CD4-positive, alpha-beta memory T cell (primary cell): ENCODE results near the gene PSMD13. TPM values are rescaled to one million over a fixed set of nuclear protein-coding genes. Genes with fewer than 3 reads are reported as not detected.
A peak's percentile ranks its signal among the peaks of the same experiment; 100 is the strongest.

Experiments used
- CTCF ChIA-PET: fragments of 350-600 bp; sonication (Branson Sonifier 250); formaldehyde crosslinking; loops from one replicate; lab custom pipeline; 2021; ENCODE audit warnings: inconsistent platforms; ENCODE audit not compliant: partially characterized antibody; lab: Charles Lee
- POLR2A ChIA-PET: fragments of 350-600 bp; sonication (Branson Sonifier 250); formaldehyde crosslinking; loops from one replicate; lab custom pipeline; 2021; ENCODE audit not compliant: partially characterized antibody; lab: Charles Lee
- DNase-seq, 5 donors: peaks; one replicate each; pipeline versions ENCODE4 v3.0.0 to v3.0.0-alpha.2; 2020 to 2022; ENCODE audit warnings: mixed read lengths in 1 of 5
- H3K27ac ChIP-seq: one replicate; pipeline ENCODE4 v1.7.0; 2013; ENCODE audit warnings: low read depth, low read length
- H3K27me3 ChIP-seq: 2 replicates; pipeline ENCODE4 v1.7.0; 2013; ENCODE audit warnings: mild to moderate bottlenecking, low read length, moderate library complexity; ENCODE audit not compliant: insufficient read depth
- H3K36me3 ChIP-seq: 2 replicates; pipeline ENCODE4 v1.7.0; 2013; ENCODE audit warnings: mild to moderate bottlenecking, low read length, moderate library complexity; ENCODE audit not compliant: insufficient read depth
- H3K4me1 ChIP-seq: 2 replicates; pipeline ENCODE4 v1.7.0; 2013; ENCODE audit warnings: mild to moderate bottlenecking, low read length, moderate library complexity; ENCODE audit not compliant: insufficient read depth
- H3K4me3 ChIP-seq, 2 donors: one replicate each; pipeline ENCODE4 v1.7.0; 2013; ENCODE audit warnings: low read length in 2 of 2, mild to moderate bottlenecking in 1 of 2
- H3K9me3 ChIP-seq, 2 donors: one replicate each; pipeline ENCODE4 v1.7.0; 2013; ENCODE audit warnings: low read length in 2 of 2, control low read depth in 1 of 2; ENCODE audit not compliant: control insufficient read depth in 1 of 2
- H3K27ac Mint-ChIP-seq, 7 donors: one replicate each; pipeline ENCODE4 v1.8.0; 2020 to 2021; ENCODE audit warnings: mixed read lengths in 7 of 7, mild to moderate bottlenecking in 6 of 7, inconsistent platforms in 3 of 7, moderate library complexity in 3 of 7
- H3K27me3 Mint-ChIP-seq, 2 donors: one replicate each; pipeline ENCODE4 v1.8.0; 2020 to 2021; ENCODE audit warnings: mixed read lengths in 2 of 2
- H3K36me3 Mint-ChIP-seq, 2 donors: one replicate each; pipeline ENCODE4 v1.8.0; 2020 to 2021; ENCODE audit warnings: mixed read lengths in 2 of 2, inconsistent platforms in 1 of 2, mild to moderate bottlenecking in 1 of 2
- H3K4me1 Mint-ChIP-seq, 4 donors: one replicate each; pipeline ENCODE4 v1.8.0; 2020 to 2021; ENCODE audit warnings: mixed read lengths in 4 of 4, mild to moderate bottlenecking in 1 of 4
- H3K4me3 Mint-ChIP-seq, 8 donors: one replicate each; pipeline ENCODE4 v1.8.0; 2020 to 2021; ENCODE audit warnings: mixed read lengths in 8 of 8, mild to moderate bottlenecking in 7 of 8, moderate library complexity in 6 of 8, inconsistent platforms in 3 of 8
- H3K9me3 Mint-ChIP-seq, 8 donors: one replicate each; pipeline ENCODE4 v1.8.0; 2020 to 2021; ENCODE audit warnings: mixed read lengths in 8 of 8, mild to moderate bottlenecking in 5 of 8, inconsistent platforms in 3 of 8, moderate library complexity in 1 of 8
- intact Hi-C: fragments of 100-400 bp; cut with micrococcal nuclease; formaldehyde crosslinking; loops from one replicate; pipeline ENCODE4 v1.15.1; 2023
- polyA plus RNA-seq, 2 donors: library from polyadenylated mRNA; unstranded; fragments of 300-500 nt; fragmentation: Illumina TruSeq; gene quantifications; one replicate each; pipeline ENCODE4 v1.2.3, GENCODE V29; 2021
- total RNA-seq, 2 experiments: library from RNA; stranded (reverse); gene quantifications; one replicate each; pipeline ENCODE4 v1.2.3, GENCODE V29; 2021

PSMD13 gene
- total and polyA plus RNA-seq, 4 experiments from 2014 or later: 99.9 to 247 (median 143) TPM

GRCh38 chr11:244376-244775, 7.6 kb downstream of the PSMD13 start:
- DNase-seq: no peak
- CTCF ChIA-PET: interaction anchor here (0.9 to 1.7 kb wide), 2 partner anchors 95 to 120 kb away, joined by 4 to 6 read pairs; no protein-coding TSS in a partner anchor
- H3K27ac Mint-ChIP-seq: no peak overlapping the region
- Histone ChIP-seq H3K27ac (no peak overlapping the region), H3K27me3 (no peaks in the 10 kb centered on the region), H3K4me1 (no peaks in the 10 kb centered on the region), H3K4me3 (no peak overlapping the region), H3K36me3 (peaks cover 65% of the 10 kb centered on the region), H3K9me3 (no peaks in the 10 kb centered on the region)
- peaks cover 18 to 28% (median 25%) of the 10 kb centered on the region in 4 donors for H3K4me1 Mint-ChIP-seq
- H3K4me3 Mint-ChIP-seq: no peak overlapping the region
- intact Hi-C loops: no loop called here
- POLR2A ChIA-PET: interaction anchor here (1.0 kb wide), 1 partner anchor 24 kb away, joined by 3 read pairs; no protein-coding TSS in a partner anchor
- H3K9me3 Mint-ChIP-seq: no peaks in the 10 kb centered on the region
- peaks cover 72 to 82% of the 10 kb centered on the region in 2 donors for H3K36me3 Mint-ChIP-seq
- H3K27me3 Mint-ChIP-seq: no peaks in the 10 kb centered on the region

- Histone ChIP-seq H3K27ac (no peak overlapping the region), H3K4me3 (no peak overlapping the region), H3K9me3 (no peaks in the 10 kb centered on the region), H3K36me3 (peaks cover 66% of the 10 kb centered on the region), H3K27me3 (no peaks in the 10 kb centered on the region), H3K4me1 (peaks cover 5% of the 10 kb centered on the region)
- Mint-ChIP-seq H3K36me3 (peaks cover 71 to 83% of the 10 kb centered on the region in 2 donors), H3K27me3 (no peaks in the 10 kb centered on the region), H3K4me3 (no peak overlapping the region), H3K9me3 (no peaks in the 10 kb centered on the region), H3K27ac (peak overlapping the region in 5 of 7 donors; percentile 37 to 86 (median 52)), H3K4me1 (peaks cover 6 to 13% (median 8%) of the 10 kb centered on the region in 4 donors)
- intact Hi-C loops: no loop called here
- ChIA-PET CTCF (interaction anchor here (1.3 to 6.7 kb wide), 10 partner anchors 10 to 199 kb away, joined by 3 to 81 read pairs (median 10); partner anchors contain the start of gene NLRP6), POLR2A (interaction anchor here (0.9 to 1.4 kb wide), 3 partner anchors 12 to 49 kb away, joined by 3 to 5 read pairs (median 5); partner anchors contain the start of gene PSMD13)
- DNase-seq: no peak
These were observed 12.3 kb downstream of the PSMD13 start for GRCh38 chr11:249062-249461.

GRCh38 chr11:250274-250673, 13.5 kb downstream of the PSMD13 start:
- Histone ChIP-seq H3K4me3 (no peak overlapping the region), H3K27ac (peak overlapping the region; percentile 8), H3K9me3 (no peaks in the 10 kb centered on the region), H3K36me3 (peaks cover 56% of the 10 kb centered on the region), H3K4me1 (peaks cover 5% of the 10 kb centered on the region), H3K27me3 (no peaks in the 10 kb centered on the region)
- no peak overlapping the region for H3K4me3 Mint-ChIP-seq
- ChIA-PET CTCF (interaction anchor here (0.7 to 6.7 kb wide), 37 partner anchors 9 to 270 kb away, joined by 3 to 81 read pairs (median 9); partner anchors contain the start of genes BET1L, NLRP6, PGGHG and PSMD13), POLR2A (interaction anchor here (0.7 to 3.1 kb wide), 18 partner anchors 8 to 200 kb away, joined by 3 to 45 read pairs (median 8); partner anchors contain the start of genes BET1L, IFITM1, IFITM5 and NLRP6)
- no peaks in the 10 kb centered on the region for H3K9me3 Mint-ChIP-seq
- H3K27ac Mint-ChIP-seq: peak overlapping the region in 4 of 7 donors; percentile 71 to 82 (median 80)
- intact Hi-C loops: loop anchor here (1.0 to 2.0 kb wide), 5 partner anchors 19 to 201 kb away; partner anchors contain the start of genes IFITM1 and PTDSS2
- peaks cover 6 to 11% (median 8%) of the 10 kb centered on the region in 4 donors for H3K4me1 Mint-ChIP-seq
- peaks cover 64 to 77% of the 10 kb centered on the region in 2 donors for H3K36me3 Mint-ChIP-seq
- H3K27me3 Mint-ChIP-seq: no peaks in the 10 kb centered on the region
- no peak for DNase-seq

- H3K4me3 Mint-ChIP-seq: no peak overlapping the region
- H3K27ac Mint-ChIP-seq: peak overlapping the region; percentile 71 to 91 (median 81)
- intact Hi-C loops: loop anchor here (1.0 to 2.0 kb wide), 5 partner anchors 18 to 200 kb away; partner anchors contain the start of genes IFITM1 and PTDSS2
These were observed 14.0 kb downstream of the PSMD13 start for GRCh38 chr11:250740-251299.

GRCh38 chr11:251550-251949, 14.8 kb downstream of the PSMD13 start:
- H3K27ac ChIP-seq: no peak overlapping the region
- no peak for DNase-seq
- peaks cover 5% of the 10 kb centered on the region for H3K4me1 ChIP-seq
- intact Hi-C loops: loop anchor here (2.0 kb wide), 4 partner anchors 17 to 199 kb away; partner anchors contain the start of genes IFITM1 and PTDSS2
- no peaks in the 10 kb centered on the region for H3K27me3 ChIP-seq
- H3K9me3 ChIP-seq: no peaks in the 10 kb centered on the region
- no peaks in the 10 kb centered on the region for H3K9me3 Mint-ChIP-seq
- H3K36me3 ChIP-seq: peaks cover 47% of the 10 kb centered on the region
- ChIA-PET POLR2A (interaction anchor here (0.6 to 3.1 kb wide), 18 partner anchors 12 to 199 kb away, joined by 3 to 45 read pairs (median 6); partner anchors contain the start of genes BET1L, IFITM1, IFITM5 and NLRP6), CTCF (interaction anchor here (0.7 to 6.7 kb wide), 39 partner anchors 9 to 269 kb away, joined by 3 to 81 read pairs (median 8); partner anchors contain the start of genes BET1L, IFITM5, NLRP6 and PGGHG)
- peaks cover 6 to 9% (median 7%) of the 10 kb centered on the region in 4 donors for H3K4me1 Mint-ChIP-seq
- no peak overlapping the region for H3K4me3 Mint-ChIP-seq
- H3K4me3 ChIP-seq: no peak overlapping the region
- H3K27me3 Mint-ChIP-seq: no peaks in the 10 kb centered on the region
- H3K27ac Mint-ChIP-seq: peak overlapping the region in 4 of 7 donors; percentile 25 to 56 (median 45)
- peaks cover 53 to 64% of the 10 kb centered on the region in 2 donors for H3K36me3 Mint-ChIP-seq

More at GRCh38 chr11:250740-251299, 14.0 kb downstream of the PSMD13 start:
- Histone ChIP-seq H3K36me3 (peaks cover 51% of the 10 kb centered on the region), H3K4me1 (peaks cover 5% of the 10 kb centered on the region), H3K4me3 (no peak overlapping the region), H3K27ac (peak overlapping the region; percentile 8), H3K9me3 (no peaks in the 10 kb centered on the region), H3K27me3 (no peaks in the 10 kb centered on the region)
- POLR2A ChIA-PET: interaction anchor here (0.6 to 3.1 kb wide), 23 partner anchors 9 to 200 kb away, joined by 3 to 45 read pairs (median 4); partner anchors contain the start of genes BET1L, IFITM1, IFITM5 and NLRP6
- peak; percentile 75 to 84 (median 81) for DNase-seq
- no peaks in the 10 kb centered on the region for H3K9me3 Mint-ChIP-seq
- H3K27me3 Mint-ChIP-seq: no peaks in the 10 kb centered on the region
- peaks cover 6 to 9% (median 7%) of the 10 kb centered on the region in 4 donors for H3K4me1 Mint-ChIP-seq
- H3K36me3 Mint-ChIP-seq: peaks cover 58 to 72% of the 10 kb centered on the region in 2 donors
- CTCF ChIA-PET: interaction anchor here (0.7 to 6.7 kb wide), 44 partner anchors 9 to 270 kb away, joined by 3 to 81 read pairs (median 7); partner anchors contain the start of genes BET1L, NLRP6, PGGHG and PSMD13

- H3K4me1 Mint-ChIP-seq: peaks cover 6 to 9% (median 7%) of the 10 kb centered on the region in 4 donors
- H3K4me3 Mint-ChIP-seq: no peak overlapping the region
- Histone ChIP-seq H3K36me3 (peaks cover 42% of the 10 kb centered on the region), H3K27me3 (no peaks in the 10 kb centered on the region), H3K27ac (no peak overlapping the region), H3K9me3 (no peaks in the 10 kb centered on the region), H3K4me1 (peaks cover 5% of the 10 kb centered on the region), H3K4me3 (no peak overlapping the region)
- H3K27ac Mint-ChIP-seq: peak overlapping the region in 1 of 7 donors; percentile 74
- peaks cover 45 to 54% of the 10 kb centered on the region in 2 donors for H3K36me3 Mint-ChIP-seq
- H3K27me3 Mint-ChIP-seq: no peaks in the 10 kb centered on the region
- POLR2A ChIA-PET: interaction anchor here (1.5 to 3.1 kb wide), 6 partner anchors 16 to 106 kb away, joined by 3 to 45 read pairs (median 5); partner anchors contain the start of genes PGGHG and PSMD13
- DNase-seq: no peak
- CTCF ChIA-PET: interaction anchor here (1.0 to 6.7 kb wide), 6 partner anchors 14 to 266 kb away, joined by 3 to 81 read pairs (median 8); partner anchors contain the start of genes IFITM5 and NLRP6
- intact Hi-C loops: no loop called here
- no peaks in the 10 kb centered on the region for H3K9me3 Mint-ChIP-seq
These were observed 15.9 kb downstream of the PSMD13 start for GRCh38 chr11:252666-253065.
